A673 (cell line): ENCODE measurements around the gene FAAP20. TPM values are rescaled to one million over a fixed set of nuclear protein-coding genes. Genes with fewer than 3 reads are reported as not detected.

Experiments
- BruUV-seq: library from RNA; stranded (reverse); fragments of 400-500 nt; replicated peaks from 2 replicates; lab custom pipeline; 2021; lab: Mats Ljungman, UMichigan
- CTCF ChIA-PET: fragments of 300-600 bp; sonication (Branson Sonifier 250); formaldehyde crosslinking; loops from one replicate; lab custom pipeline; 2022; ENCODE audit warnings: antibody characterized with exemption; lab: Charles Lee
- POLR2A ChIA-PET: fragments of 300-600 bp; sonication (Branson Sonifier 250); formaldehyde crosslinking; loops from one replicate; lab custom pipeline; 2022; ENCODE audit warnings: antibody characterized with exemption; ENCODE audit not compliant: low non-redundant PET; lab: Charles Lee
- DNase-seq: peaks from one replicate; pipeline ENCODE4 v3.0.0-alpha.2; 2015; ENCODE audit warnings: low spot score
- H3K27ac ChIP-seq: fragments of 200-600 bp; sonication (generic); 2 replicates; pipeline ENCODE4 v1.5.1; 2016; ENCODE audit warnings: mixed run types, low read depth, mild to moderate bottlenecking, mixed read lengths, antibody characterized with exemption, low read length; ENCODE audit not compliant: poor library complexity, severe bottlenecking
- H3K27me3 ChIP-seq: fragments of 200-600 bp; sonication (generic); replicated peaks from 2 replicates; pipeline ENCODE4 v1.6.1; 2017; ENCODE audit warnings: mixed run types, low read depth, mild to moderate bottlenecking, mixed read lengths, antibody characterized with exemption, low read length; ENCODE audit not compliant: insufficient read depth, poor library complexity
- H3K36me3 ChIP-seq: fragments of 200-600 bp; sonication (generic); 2 replicates; pipeline ENCODE4 v1.6.1; 2016; ENCODE audit warnings: mixed run types, mild to moderate bottlenecking, mixed read lengths, antibody characterized with exemption, low read length; ENCODE audit not compliant: insufficient read depth, poor library complexity, severe bottlenecking
- H3K4me1 ChIP-seq: fragments of 200-600 bp; sonication (generic); 2 replicates; pipeline ENCODE4 v1.6.1; 2017; ENCODE audit warnings: mixed run types, mild to moderate bottlenecking, mixed read lengths, antibody characterized with exemption, low read length; ENCODE audit not compliant: insufficient read depth, poor library complexity, severe bottlenecking
- H3K4me3 ChIP-seq: fragments of 200-600 bp; sonication (generic); 2 replicates; pipeline ENCODE4 v1.5.1; 2016; ENCODE audit warnings: low read depth, mixed run types, mild to moderate bottlenecking, mixed read lengths, low read length; ENCODE audit not compliant: poor library complexity, severe bottlenecking
- H3K9me3 ChIP-seq: fragments of 200-600 bp; sonication (generic); 2 replicates; pipeline ENCODE4 v1.6.1; 2016; ENCODE audit warnings: mixed run types, low read depth, mild to moderate bottlenecking, mixed read lengths, antibody characterized with exemption, low read length; ENCODE audit not compliant: poor library complexity, severe bottlenecking
- CTCF ChIP-seq: fragments of 300-800, 200-600 bp; sonication (generic); conservative IDR thresholded peaks from 2 replicates; pipeline ENCODE4 v1.5.1; 2017; ENCODE audit warnings: low read depth, mild to moderate bottlenecking, antibody characterized with exemption, low read length, moderate library complexity, mixed read lengths
- EZH2 ChIP-seq: fragments of 200-600 bp; sonication (generic); IDR thresholded peaks from 2 replicates; pipeline ENCODE4 v1.6.1; 2017; ENCODE audit warnings: borderline replicate concordance, low read depth, mild to moderate bottlenecking, mixed read lengths, antibody characterized with exemption, low read length; ENCODE audit not compliant: poor library complexity, severe bottlenecking
- intact Hi-C: fragments of 100-400 bp; cut with micrococcal nuclease; formaldehyde crosslinking; loops from one replicate; pipeline ENCODE4 v1.10.0; 2022; ENCODE audit not compliant: unreplicated experiment
- total RNA-seq: library from RNA; stranded (reverse); gene quantifications from 2 replicates; pipeline ENCODE4 v1.2.3, GENCODE V29; 2021

Gene FAAP20
- total RNA-seq, 1 experiment from 2014 or later, result 114 TPM

- BruUV-seq, result no TSS peak
- Histone ChIP-seq H3K4me1 (peaks cover 38% of the 10 kb centered on the region), H3K27me3 (no peaks in the 10 kb centered on the region), H3K9me3 (no peaks in the 10 kb centered on the region), H3K36me3 (no peaks in the 10 kb centered on the region), H3K4me3 (no peak overlapping the region), H3K27ac (peak overlapping the region; percentile 47)
- ChIA-PET POLR2A (no interaction called here), CTCF (no interaction called here)
- DNase-seq, result no peak
- TF ChIP-seq CTCF (no peak), EZH2 (no peak)
- intact Hi-C loops, result no loop called here
These were observed 15.0 kb upstream of the FAAP20 start for GRCh38 chr1:2209400-2210083.

GRCh38 chr1:2208309-2209239 is 14.0 kb upstream of the FAAP20 start:
- Histone ChIP-seq H3K4me1 (peaks cover 35% of the 10 kb centered on the region), H3K4me3 (no peak overlapping the region), H3K36me3 (no peaks in the 10 kb centered on the region), H3K9me3 (no peaks in the 10 kb centered on the region), H3K27ac (peak overlapping the region; percentile 47), H3K27me3 (no peaks in the 10 kb centered on the region)
- no peak for DNase-seq
- ChIA-PET POLR2A (interaction anchor here (1.0 kb wide), 1 partner anchor 318 kb away, joined by 4 read pairs; the partner anchor contains the start of gene PANK4), CTCF (no interaction called here)
- BruUV-seq, result no TSS peak
- no peak for TF ChIP-seq EZH2
- no peak for TF ChIP-seq CTCF
- intact Hi-C loops, result no loop called here

GRCh38 chr1:2206813-2207487 is 12.4 kb upstream of the FAAP20 start:
- Histone ChIP-seq H3K9me3 (no peaks in the 10 kb centered on the region), H3K4me3 (no peak overlapping the region), H3K27me3 (no peaks in the 10 kb centered on the region), H3K36me3 (no peaks in the 10 kb centered on the region), H3K4me1 (peaks cover 20% of the 10 kb centered on the region), H3K27ac (no peak overlapping the region)
- no TSS peak for BruUV-seq
- intact Hi-C loops, result no loop called here
- no peak for DNase-seq
- ChIA-PET CTCF (interaction anchor here (0.6 kb wide), 1 partner anchor 95 kb away, joined by 8 read pairs; no protein-coding TSS in a partner anchor), POLR2A (interaction anchor here (1.0 kb wide), 1 partner anchor 320 kb away, joined by 4 read pairs; the partner anchor contains the start of gene PANK4)
- TF ChIP-seq CTCF (no peak), EZH2 (no peak)
